GM18858 (cell line): ENCODE data around the gene SLC10A4.
"Not testable (repeated sequence)": the region's sequence is repeated elsewhere in the genome, so short reads cannot be mapped to it uniquely, and the experiment has no call there.

Source experiments
- ATAC-seq: cut with Tn5 transposase; IDR thresholded peaks from one replicate; pipeline ENCODE4 v1.9.1; 2021; ENCODE audit not compliant: unreplicated experiment

The SLC10A4 gene, protein sequence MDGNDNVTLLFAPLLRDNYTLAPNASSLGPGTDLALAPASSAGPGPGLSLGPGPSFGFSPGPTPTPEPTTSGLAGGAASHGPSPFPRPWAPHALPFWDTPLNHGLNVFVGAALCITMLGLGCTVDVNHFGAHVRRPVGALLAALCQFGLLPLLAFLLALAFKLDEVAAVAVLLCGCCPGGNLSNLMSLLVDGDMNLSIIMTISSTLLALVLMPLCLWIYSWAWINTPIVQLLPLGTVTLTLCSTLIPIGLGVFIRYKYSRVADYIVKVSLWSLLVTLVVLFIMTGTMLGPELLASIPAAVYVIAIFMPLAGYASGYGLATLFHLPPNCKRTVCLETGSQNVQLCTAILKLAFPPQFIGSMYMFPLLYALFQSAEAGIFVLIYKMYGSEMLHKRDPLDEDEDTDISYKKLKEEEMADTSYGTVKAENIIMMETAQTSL

DNA sequence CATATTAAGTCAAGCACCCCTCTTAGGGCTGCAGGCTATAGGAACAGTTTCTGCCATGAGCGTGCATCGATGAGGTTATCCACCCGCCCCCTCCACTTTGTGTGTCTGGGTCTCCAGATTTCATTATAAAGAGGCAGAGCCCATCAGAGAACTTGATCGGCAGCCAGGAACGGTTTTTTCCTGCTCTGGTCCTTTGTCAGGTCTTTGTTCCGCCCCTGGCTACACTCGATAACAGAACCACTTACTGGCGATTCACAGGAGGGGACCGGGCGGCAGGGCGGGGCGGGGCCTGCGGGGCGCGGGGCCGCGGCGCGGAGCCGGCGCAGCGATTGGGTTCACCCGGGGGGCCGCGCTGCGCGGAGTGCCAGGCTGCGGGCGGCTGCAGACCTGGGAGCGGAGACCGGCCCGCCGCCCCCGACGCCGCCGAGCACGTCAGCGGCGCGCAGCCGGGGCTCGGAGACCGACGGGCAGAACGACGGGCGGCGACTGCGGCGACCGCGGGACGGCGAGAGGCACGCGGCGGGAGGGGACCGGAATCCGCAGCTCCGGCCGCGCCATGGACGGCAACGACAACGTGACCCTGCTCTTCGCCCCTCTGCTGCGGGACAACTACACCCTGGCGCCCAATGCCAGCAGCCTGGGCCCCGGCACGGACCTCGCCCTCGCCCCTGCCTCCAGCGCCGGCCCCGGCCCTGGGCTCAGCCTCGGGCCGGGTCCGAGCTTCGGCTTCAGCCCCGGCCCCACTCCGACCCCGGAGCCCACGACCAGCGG lies at the start of gene SLC10A4:
Gene SLC10A4 (plus strand): TSS at position 338 of the 771 bp plus-strand sequence. CDS start 219 bp downstream, at position 557.
- ATAC-seq, result no peak

DNA sequence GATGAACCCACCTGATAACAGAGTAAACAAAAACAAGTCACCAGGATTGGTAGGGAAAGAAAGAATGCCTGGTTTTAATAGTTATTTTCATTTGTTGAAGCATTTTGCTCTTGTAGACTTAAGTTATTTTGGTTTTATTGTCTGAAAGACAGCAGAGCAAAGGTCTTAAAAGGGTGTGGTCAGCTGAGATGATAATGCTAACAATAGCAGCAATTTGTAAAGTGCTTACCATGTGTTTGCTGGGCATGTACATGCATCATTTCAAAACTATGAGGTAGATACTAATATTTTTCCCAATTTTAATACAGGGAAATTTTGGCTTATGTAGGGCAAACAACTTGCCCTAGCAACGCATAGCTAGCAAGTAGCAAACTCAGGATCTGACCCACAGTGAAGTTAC lies 46.8 kb upstream of the SLC10A4 start:
- ATAC-seq, result no peak

GRCh38 chr4:48439988-48440387 lies 43.2 kb upstream of the SLC10A4 start:
- ATAC-seq, result no peak

DNA sequence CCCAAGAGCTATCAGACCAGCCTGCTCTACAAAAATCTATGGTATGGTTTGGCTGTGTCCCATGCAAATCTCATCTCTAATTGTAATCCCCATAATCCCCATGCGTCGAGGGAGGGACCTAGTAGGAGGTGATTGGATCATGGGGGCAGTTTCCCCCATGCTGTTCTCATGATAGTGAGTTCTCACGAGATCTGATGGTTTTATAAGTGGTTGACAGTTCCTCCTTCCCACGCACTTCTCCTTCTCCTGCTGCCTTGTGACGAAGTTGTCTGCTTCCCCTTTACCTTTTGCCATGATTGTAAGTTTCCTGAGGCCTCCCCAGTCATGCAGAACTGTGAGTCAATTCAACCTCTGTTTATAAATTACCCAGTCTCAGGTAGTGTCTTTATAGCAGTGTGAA lies 42.2 kb upstream of the SLC10A4 start:
- not testable (repeated sequence) for ATAC-seq

DNA sequence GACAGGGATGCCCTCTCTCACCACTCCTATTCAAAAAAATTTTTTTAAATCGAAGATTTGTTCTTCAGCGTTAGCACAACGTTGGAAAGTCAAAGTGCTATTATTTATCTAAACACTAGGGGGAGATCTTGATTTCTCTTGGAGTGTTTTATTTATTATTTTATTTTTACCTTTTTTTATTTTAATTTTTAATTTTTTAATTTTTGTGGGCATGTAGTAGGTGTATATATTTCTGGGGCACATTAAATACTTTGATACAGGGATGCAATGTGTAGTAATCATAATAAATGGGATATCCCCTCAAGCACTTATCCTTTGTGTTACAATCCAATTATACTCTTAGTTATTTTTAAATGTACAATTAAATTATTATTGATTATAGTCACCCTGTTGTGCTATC lies 37.4 kb upstream of the SLC10A4 start:
- ATAC-seq, result no peak

DNA sequence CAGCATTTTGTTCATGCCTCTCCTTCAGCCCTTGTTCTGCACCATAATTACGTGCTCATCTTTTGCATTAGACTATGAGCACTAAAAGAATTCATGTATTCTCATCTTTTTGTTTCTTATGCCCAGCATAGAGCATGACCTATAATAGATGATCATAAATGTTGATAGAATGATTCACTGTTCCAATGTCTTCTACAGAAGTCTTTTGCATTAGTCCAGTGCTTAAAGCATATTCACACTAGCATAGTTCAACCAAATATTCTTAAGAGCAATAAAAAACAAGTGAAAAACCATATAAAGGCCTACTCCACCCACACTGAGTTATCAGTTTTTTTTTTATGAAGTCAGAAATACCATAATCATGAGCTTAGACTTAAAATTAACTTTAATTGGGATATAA lies 36.5 kb upstream of the SLC10A4 start:
- no peak for ATAC-seq

- no peak for ATAC-seq
Measured at GRCh38 chr4:48449151-48449550, 34.0 kb upstream of the SLC10A4 start.

DNA sequence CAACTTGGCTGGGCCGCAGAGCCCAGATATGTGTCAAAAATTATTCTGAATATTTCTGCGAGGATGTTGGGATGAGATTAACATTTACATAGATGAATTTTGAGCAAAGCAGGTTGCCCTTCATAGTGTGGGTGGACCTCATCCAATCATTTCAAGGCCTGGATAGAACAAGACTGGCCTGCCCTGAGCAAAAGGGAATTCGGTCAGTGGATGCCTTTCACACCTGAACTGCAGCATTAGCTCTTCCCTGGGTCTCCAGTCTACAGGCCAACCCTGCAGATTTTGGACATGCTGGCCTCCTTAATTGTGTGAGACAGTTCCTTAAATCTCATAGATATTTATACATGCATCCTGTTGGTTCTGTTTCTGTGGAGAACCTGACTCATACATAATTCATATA lies 32.4 kb upstream of the SLC10A4 start:
- ATAC-seq, result no peak

DNA sequence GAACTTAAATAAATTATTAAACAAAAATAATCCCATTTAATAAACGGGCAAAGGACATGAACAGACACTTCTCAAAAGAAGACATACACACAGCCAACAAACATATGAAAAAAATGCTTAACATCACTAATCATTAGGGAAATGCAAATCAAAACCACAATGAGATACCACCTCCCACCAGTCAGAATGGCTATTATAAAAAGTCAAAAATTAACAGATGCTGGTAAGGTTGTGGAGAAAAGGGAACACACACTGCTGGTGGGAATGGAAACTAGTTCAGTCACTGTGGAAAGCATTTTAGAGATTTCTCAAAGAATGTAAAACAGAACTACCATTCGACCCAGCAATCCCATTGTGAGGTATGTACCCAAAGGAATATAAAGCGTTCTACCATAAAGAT lies 31.5 kb upstream of the SLC10A4 start:
- not testable (repeated sequence) for ATAC-seq

DNA sequence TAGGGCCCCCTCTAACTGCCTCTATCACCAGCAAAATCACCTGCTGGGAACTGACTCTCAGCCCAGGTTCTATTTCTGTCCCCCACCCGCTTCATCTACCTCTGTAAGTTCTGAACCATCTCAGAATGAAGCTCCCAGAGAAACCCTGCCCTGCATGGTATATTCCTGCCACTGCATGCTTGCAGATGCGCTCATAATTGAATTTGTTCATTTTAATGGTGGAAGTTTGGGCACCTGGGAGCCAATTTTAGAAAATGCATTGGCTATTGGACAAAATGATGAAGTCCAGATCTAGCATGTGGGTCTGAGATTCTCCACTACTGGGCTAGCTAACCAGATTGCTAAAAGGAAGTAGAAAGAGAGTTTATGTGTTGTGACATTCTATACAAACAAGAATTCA lies 28.6 kb upstream of the SLC10A4 start:
- ATAC-seq, result no peak

DNA sequence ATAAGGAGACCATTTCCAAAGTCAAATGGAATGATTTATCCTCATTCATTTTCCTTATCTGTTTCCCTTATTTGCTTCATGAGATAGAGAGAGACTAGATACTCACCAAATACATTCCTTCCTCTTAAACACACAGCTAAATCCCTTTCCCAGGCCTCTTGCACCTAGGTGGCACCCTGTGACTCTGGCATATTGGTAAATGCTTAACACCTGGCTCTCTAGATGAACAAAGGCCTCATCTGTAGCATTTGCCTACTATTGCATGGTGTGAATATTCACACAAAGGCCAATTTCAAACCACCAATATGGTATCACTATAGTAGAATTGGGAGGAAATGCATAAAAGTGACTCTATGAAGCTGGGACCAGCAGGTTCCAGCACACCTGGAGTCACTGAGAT lies 22.1 kb upstream of the SLC10A4 start:
- ATAC-seq, result no peak

- ATAC-seq, result no peak
Measured at GRCh38 chr4:48462363-48462762, 20.8 kb upstream of the SLC10A4 start.

GRCh38 chr4:48467442-48467841 lies 15.7 kb upstream of the SLC10A4 start:
- ATAC-seq, result no peak

DNA sequence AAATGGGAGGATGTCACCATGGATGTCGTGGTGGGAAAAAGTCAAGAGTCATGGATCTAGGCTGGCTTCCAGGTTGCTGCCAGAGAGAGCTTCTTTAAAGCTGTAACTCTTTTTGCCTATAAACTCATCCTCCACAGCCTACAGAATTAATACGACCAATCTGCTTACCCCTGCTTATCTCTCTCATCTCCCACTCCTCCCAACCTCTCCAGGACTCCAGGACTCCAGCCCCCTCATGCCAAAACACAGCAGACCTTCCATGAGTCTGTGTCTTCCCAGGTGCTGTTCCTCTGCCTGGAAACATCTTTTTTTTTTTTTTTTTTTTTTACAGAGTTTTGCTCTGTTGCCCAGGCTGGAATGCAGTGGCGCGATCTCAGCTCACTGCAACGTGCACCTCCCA lies 15.3 kb upstream of the SLC10A4 start:
- ATAC-seq, result no peak

DNA sequence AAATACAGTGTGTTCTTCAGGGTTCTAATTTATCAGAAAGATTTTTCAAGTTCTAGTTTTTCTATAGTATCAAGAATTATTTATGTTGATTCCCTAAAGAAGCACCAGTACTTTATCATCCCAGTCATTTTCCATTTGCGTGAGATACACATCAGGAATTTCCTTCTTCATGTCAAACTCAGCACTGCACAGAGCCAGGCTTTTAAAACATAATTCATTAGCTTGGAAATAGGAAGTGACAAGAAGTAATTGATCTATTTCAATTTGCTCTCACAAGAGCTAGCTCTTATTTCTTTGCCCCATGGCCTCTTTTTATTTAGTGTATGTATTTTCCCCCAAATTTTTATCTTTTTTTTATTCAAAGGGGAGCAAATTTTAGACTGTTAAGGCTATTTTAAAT lies 13.0 kb upstream of the SLC10A4 start:
- ATAC-seq, result no peak

DNA sequence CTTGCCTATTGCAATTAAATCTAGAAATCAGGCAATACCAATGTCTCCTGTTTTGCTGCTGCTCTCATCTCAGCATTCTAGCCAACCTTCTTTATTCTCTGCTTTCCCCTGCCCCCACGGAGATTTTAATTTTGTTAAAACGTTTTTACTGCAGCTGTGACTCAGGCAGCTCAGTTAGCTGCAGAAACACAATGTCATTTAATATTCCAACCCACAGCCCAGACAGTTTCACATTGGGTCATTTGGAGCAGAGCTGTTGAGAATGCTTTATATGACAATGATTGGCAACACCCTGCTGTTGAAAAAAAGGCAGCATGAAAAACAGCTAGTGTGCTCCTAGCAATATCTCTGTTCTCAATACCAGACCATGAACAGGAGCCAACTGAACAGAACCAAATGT lies 12.6 kb upstream of the SLC10A4 start:
- ATAC-seq, result no peak

GRCh38 chr4:48472794-48473193 lies 10.3 kb upstream of the SLC10A4 start:
- ATAC-seq, result no peak

DNA sequence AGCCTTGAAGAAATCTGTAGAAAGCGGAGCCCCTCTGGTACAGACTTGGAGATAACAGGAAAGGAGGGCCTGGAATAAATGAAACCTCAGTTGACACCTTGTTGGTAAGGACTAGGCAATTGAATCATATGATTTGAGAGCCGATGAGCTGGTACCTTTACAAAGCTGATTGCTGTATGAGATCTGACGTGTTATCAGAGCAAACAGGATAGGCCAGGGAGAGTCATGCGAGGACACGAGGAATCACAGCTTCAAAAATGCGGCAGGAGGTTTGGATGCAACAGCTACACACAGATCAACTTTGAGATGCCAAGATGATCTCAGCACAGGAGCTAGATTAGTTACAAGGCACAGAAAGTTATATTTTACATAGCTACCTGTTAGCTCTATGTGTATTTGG lies 7.4 kb upstream of the SLC10A4 start:
- ATAC-seq, result no peak

DNA sequence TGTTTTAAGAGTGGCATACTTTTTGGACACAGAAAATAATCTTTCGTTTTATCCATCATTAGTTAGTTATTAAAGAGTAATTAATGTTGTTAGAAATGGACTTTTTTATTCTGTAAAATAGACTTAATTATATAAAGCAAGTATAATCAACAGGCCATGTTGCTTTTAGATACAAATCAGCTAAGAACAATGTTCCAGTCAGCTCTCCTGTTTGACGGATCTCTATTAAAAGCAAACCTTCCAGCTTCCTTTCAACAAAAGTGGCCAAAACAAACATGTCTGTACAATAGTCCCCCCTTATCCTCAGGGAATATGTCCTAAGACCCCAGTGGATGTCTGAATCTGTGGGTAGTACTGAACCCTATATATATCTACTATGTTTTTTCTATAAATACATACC lies 4.9 kb upstream of the SLC10A4 start:
- ATAC-seq, result no peak

DNA sequence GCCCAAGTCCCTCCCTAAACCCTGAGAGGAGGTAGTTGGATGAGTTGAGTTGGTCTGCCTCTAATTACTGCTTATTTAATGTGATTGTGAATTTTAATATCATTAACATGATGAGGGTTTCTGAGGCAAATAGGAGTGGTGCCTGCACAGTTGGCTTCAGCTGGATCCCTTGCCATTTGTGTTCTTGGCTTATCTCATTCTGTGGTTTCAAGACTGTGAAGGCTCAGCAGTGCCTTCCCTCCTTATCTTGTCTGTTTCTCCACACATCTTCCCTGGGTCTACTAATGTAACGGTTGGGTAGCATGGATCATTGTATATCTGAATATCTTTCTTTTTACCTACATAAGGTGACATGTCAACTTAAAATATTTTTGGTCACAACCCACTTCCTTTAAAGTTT lies 1.6 kb upstream of the SLC10A4 start:
- ATAC-seq, result no peak

GRCh38 chr4:48483777-48484493 lies 792 bp downstream of the SLC10A4 start:
- ATAC-seq, result no peak
